22Rv1 (cell line): ENCODE measurements around the gene LRIG1.

Experiments used
- H3K27ac ChIP-seq: fragments of 450-650 bp; 2 replicates; pipeline ENCODE4 v1.5.1; 2017
- CTCF ChIP-seq: fragments of 450-650 bp; IDR thresholded peaks from 2 replicates; pipeline ENCODE4 v1.5.1; 2017; ENCODE audit warnings: mild to moderate bottlenecking
- ZFX ChIP-seq: fragments of 450-650 bp; IDR thresholded peaks from 2 replicates; pipeline ENCODE4 v1.6.1; 2017; ENCODE audit warnings: antibody characterized with exemption, borderline replicate concordance

The LRIG1 gene

GRCh38 chr3:66536791-66537190 is 36.0 kb upstream of the LRIG1 start:
- H3K27ac ChIP-seq: no peak overlapping the region
- TF ChIP-seq CTCF: no peak
- TF ChIP-seq ZFX: no peak

GRCh38 chr3:66534304-66534845 is 33.6 kb upstream of the LRIG1 start:
- no peak overlapping the region for H3K27ac ChIP-seq
- TF ChIP-seq CTCF (no peak), ZFX (no peak)

- TF ChIP-seq ZFX (no peak), CTCF (no peak)
- no peak overlapping the region for H3K27ac ChIP-seq
Measured at GRCh38 chr3:66532613-66533012, 31.8 kb upstream of the LRIG1 start.

- TF ChIP-seq CTCF (no peak), ZFX (no peak)
Measured at GRCh38 chr3:66532160-66532587, 31.4 kb upstream of the LRIG1 start.

GRCh38 chr3:66531256-66531655 is 30.4 kb upstream of the LRIG1 start:
- H3K27ac ChIP-seq: no peak overlapping the region

More at GRCh38 chr3:66532160-66532587, 31.4 kb upstream of the LRIG1 start:
- H3K27ac ChIP-seq: no peak overlapping the region

GRCh38 chr3:66527246-66527645 is 26.4 kb upstream of the LRIG1 start:
- no peak overlapping the region for H3K27ac ChIP-seq
- no peak for TF ChIP-seq ZFX
- TF ChIP-seq CTCF: no peak

More at GRCh38 chr3:66531256-66531655, 30.4 kb upstream of the LRIG1 start:
- no peak for TF ChIP-seq ZFX
- no peak for TF ChIP-seq CTCF

- no peak for TF ChIP-seq CTCF
- TF ChIP-seq ZFX: no peak
- no peak overlapping the region for H3K27ac ChIP-seq
Measured at GRCh38 chr3:66525771-66526170, 24.9 kb upstream of the LRIG1 start.
